B cell (primary cell): ENCODE measurements around the gene SNX12. TPM values are rescaled to one million over a fixed set of nuclear protein-coding genes. Genes with fewer than 3 reads are reported as not detected.

ENCODE experiments used
- ATAC-seq: fragments of 200-7000 bp; cut with Tn5 transposase; one replicate; pipeline ENCODE4 v1.10.0; 2021; ENCODE audit warnings: low read depth, mild to moderate bottlenecking, moderate number of reproducible peaks, moderate library complexity
- CTCF ChIA-PET: fragments of 350-600 bp; sonication (Branson Sonifier 250); formaldehyde crosslinking; loops from one replicate; lab custom pipeline; 2021; ENCODE audit warnings: antibody characterized with exemption, inconsistent platforms; lab: Charles Lee
- POLR2A ChIA-PET: fragments of 350-600 bp; sonication (Branson Sonifier 250); formaldehyde crosslinking; loops from one replicate; lab custom pipeline; 2021; ENCODE audit warnings: antibody characterized with exemption; lab: Charles Lee
- DNase-seq: peaks from one replicate; pipeline ENCODE4 v3.0.0; 2013
- H2AFZ ChIP-seq: 2 replicates; pipeline ENCODE4 v1.6.1; 2012; ENCODE audit warnings: mild to moderate bottlenecking, low read depth, low read length; ENCODE audit not compliant: insufficient read depth, poor library complexity, severe bottlenecking
- H3K27ac ChIP-seq, 2 donors: 1 replicate in 1 of 2; 2 replicates in 1 of 2; pipeline ENCODE4 v1.5.1; 2012 to 2013; ENCODE audit warnings: low read length in 2 of 2, mild to moderate bottlenecking in 2 of 2, moderate library complexity in 1 of 2
- H3K27me3 ChIP-seq, 4 experiments: fragments of 200-600 bp in 1 of 4; sonication (generic) in 1 of 4; replicated peaks in 1 of 4; 1 replicate in 2 of 4; 2 replicates in 2 of 4; pipeline versions ENCODE4 v1.6.1 to v1.7.0; 2013 to 2016; ENCODE audit warnings: low read length in 3 of 4, mild to moderate bottlenecking in 2 of 4, mixed read lengths in 1 of 4, moderate library complexity in 1 of 4; ENCODE audit not compliant: insufficient read depth in 4 of 4, control insufficient read depth in 3 of 4; ENCODE audit errors: control extremely low read depth in 1 of 4
- H3K36me3 ChIP-seq, 2 experiments: replicated peaks in 1 of 2; 1 replicate in 1 of 2; 2 replicates in 1 of 2; pipeline versions ENCODE4 v1.6.1 to v1.7.1; 2013; ENCODE audit warnings: low read length in 1 of 2; ENCODE audit not compliant: insufficient read depth in 2 of 2, control insufficient read depth in 1 of 2; ENCODE audit errors: control extremely low read depth in 1 of 2, extremely low read depth in 1 of 2
- H3K4me1 ChIP-seq, 2 donors: fragments of 200-600 bp in 1 of 2; sonication (generic) in 1 of 2; 1 replicate in 1 of 2; 2 replicates in 1 of 2; pipeline versions ENCODE4 v1.5.1 to v1.6.1; 2013 to 2017; ENCODE audit warnings: low read length in 2 of 2; ENCODE audit not compliant: control insufficient read depth in 2 of 2, insufficient read depth in 2 of 2
- H3K4me2 ChIP-seq: replicated peaks from 2 replicates; pipeline ENCODE3; 2012; ENCODE audit warnings: mild to moderate bottlenecking, low read depth, low read length; ENCODE audit not compliant: poor library complexity, severe bottlenecking
- H3K4me3 ChIP-seq, 5 experiments: fragments of 200-600 bp in 1 of 5; sonication (generic) in 1 of 5; 1 replicate in 3 of 5; 2 replicates in 2 of 5; pipeline versions ENCODE4 v1.5.1 to v1.7.0; 2011 to 2016; ENCODE audit warnings: low read length in 4 of 5, mild to moderate bottlenecking in 4 of 5, low read depth in 2 of 5, control low read depth in 1 of 5, moderate library complexity in 1 of 5; ENCODE audit not compliant: insufficient read depth in 1 of 5; ENCODE audit errors: control extremely low read depth in 1 of 5, extremely low read depth in 1 of 5
- H3K79me2 ChIP-seq: fragments of 200-600 bp; sonication (generic); one replicate; pipeline ENCODE4 v1.6.0; 2016; ENCODE audit warnings: low read length; ENCODE audit not compliant: control insufficient read depth, insufficient read depth
- H3K9ac ChIP-seq: fragments of 200-600 bp; sonication (generic); 2 replicates; pipeline ENCODE4 v1.6.1; 2017; ENCODE audit warnings: mild to moderate bottlenecking, low read length, moderate library complexity
- H3K9me3 ChIP-seq, 3 donors: one replicate each; pipeline versions ENCODE4 v1.6.1 to v1.7.1; 2013; ENCODE audit warnings: low read length in 2 of 3; ENCODE audit not compliant: control insufficient read depth in 2 of 3, insufficient read depth in 1 of 3; ENCODE audit errors: control extremely low read depth in 1 of 3
- H4K20me1 ChIP-seq: 2 replicates; pipeline ENCODE4 v1.6.0; 2012; ENCODE audit warnings: mild to moderate bottlenecking, low read length; ENCODE audit not compliant: insufficient read depth, control insufficient read depth, poor library complexity, severe bottlenecking
- H3K27ac Mint-ChIP-seq: one replicate; pipeline ENCODE4 v1.8.0; 2021; ENCODE audit warnings: mixed read lengths
- H3K27me3 Mint-ChIP-seq: one replicate; pipeline ENCODE4 v1.8.0; 2021; ENCODE audit warnings: mixed read lengths
- H3K4me1 Mint-ChIP-seq: one replicate; pipeline ENCODE4 v1.8.0; 2021; ENCODE audit warnings: mixed read lengths
- H3K4me3 Mint-ChIP-seq: one replicate; pipeline ENCODE4 v1.8.0; 2021; ENCODE audit warnings: mixed read lengths
- H3K9me3 Mint-ChIP-seq: one replicate; pipeline ENCODE4 v1.8.0; 2022; ENCODE audit warnings: mixed read lengths; ENCODE audit not compliant: insufficient read depth
- CTCF ChIP-seq: fragments of 200-600 bp; IDR thresholded peaks from one replicate; pipeline ENCODE4 v1.8.0; 2022; ENCODE audit warnings: antibody characterized with exemption, mild to moderate bottlenecking
- EZH2 ChIP-seq: IDR thresholded peaks from 2 replicates; pipeline ENCODE4 v1.6.1; 2012; ENCODE audit warnings: borderline replicate concordance, low read depth, mild to moderate bottlenecking, moderate library complexity, low read length; ENCODE audit not compliant: insufficient read depth, poor library complexity, severe bottlenecking
- WGBS: methylation state at CpG from one replicate; pipeline ENCODE4 v1.1.5; 2013; ENCODE audit warnings: missing lambda C conversion rate; ENCODE audit not compliant: insufficient coverage; 5-methylcytosine and 5-hydroxymethylcytosine counted together
- intact Hi-C: fragments of 100-400 bp; cut with micrococcal nuclease; formaldehyde crosslinking; loops from one replicate; pipeline ENCODE4 v1.10.0; 2022
- polyA plus RNA-seq: library from polyadenylated mRNA; depleted of rRNA; stranded (reverse); fragments of >200 nt; gene quantifications from 2 replicates; pipeline ENCODE4 v1.2.3, GENCODE V29; 2012
- total RNA-seq, 2 donors: library from RNA; stranded (reverse); fragments of 120-200 nt in 1 of 2; gene quantifications; 1 replicate in 1 of 2; 2 replicates in 1 of 2; pipeline versions ENCODE4 v1.2.3 to v1.2.4, GENCODE V29; 2013 to 2022

The SNX12 gene
- total and polyA plus RNA-seq, 2 donors (not counting 1 experiment from before 2014, with no cell fraction given) = 10.5 to 42.9 TPM

DNA sequence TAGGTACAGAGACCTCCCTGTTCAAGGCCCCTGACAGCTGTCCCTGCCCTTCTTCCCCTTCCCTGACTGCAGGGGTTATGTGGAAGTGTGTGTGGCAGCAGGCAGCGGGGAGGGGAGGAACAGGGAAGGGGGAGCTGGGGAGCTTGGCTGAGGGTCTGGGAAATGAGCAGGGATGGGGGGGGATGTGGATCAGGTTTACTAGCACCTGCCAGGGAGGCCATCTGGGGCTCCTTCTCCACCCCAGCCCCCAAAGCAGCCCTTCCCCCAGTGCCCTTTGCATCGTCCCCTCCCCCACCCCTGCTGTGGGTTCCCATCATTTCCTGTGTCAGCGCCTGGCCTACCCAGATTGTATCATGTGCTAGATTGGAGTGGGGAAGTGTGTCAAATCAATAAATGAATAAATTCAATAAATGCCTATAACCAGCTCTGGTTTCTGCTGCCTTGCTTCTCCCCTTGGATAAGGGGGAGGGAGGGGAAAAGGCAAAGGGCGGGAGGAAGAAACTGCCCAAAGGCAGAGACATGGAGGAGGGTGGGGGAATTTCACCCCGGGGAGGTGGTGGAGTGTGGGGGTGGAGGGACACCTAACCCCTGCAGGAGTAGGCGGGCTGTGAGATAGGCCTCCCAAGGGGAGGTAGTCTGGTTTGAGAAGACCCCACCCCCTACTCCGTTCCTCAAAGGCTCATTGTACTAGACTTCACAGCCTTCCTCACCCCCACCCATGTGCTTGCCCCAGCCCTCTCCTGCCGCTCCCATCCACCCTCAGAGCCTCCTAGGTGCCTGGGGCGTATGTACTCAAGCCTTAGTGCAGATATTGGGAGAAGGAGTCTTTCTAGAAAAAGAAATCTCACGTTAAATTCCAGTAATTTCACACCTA, 35.2 kb upstream of the SNX12 start:
- no peak for TF ChIP-seq CTCF
- no peak for TF ChIP-seq EZH2
- ChIA-PET CTCF (interaction anchor here (0.7 to 5.2 kb wide), 2 partner anchors 9 to 26 kb away, joined by 5 to 78 read pairs; partner anchors contain the start of gene IL2RG), POLR2A (interaction anchor here (0.7 to 3.8 kb wide), 3 partner anchors 9 to 23 kb away, joined by 3 to 29 read pairs (median 15); partner anchors contain the start of genes IL2RG and MED12)
- Histone ChIP-seq H3K4me3 (peak overlapping the region in 1 of 5 experiments; percentile 41), H4K20me1 (no peaks in the 10 kb centered on the region), H3K9ac (peak overlapping the region; percentile 35), H2AFZ (peak overlapping the region; percentile 28), H3K9me3 (no peaks in the 10 kb centered on the region), H3K4me2 (peak overlapping the region; percentile 66), H3K27ac (peak overlapping the region; percentile 67 to 83), H3K79me2 (peaks cover 5% of the 10 kb centered on the region), H3K4me1 (peaks cover 52 to 60% of the 10 kb centered on the region in 2 donors), H3K36me3 (peaks cover 0 to 14% of the 10 kb centered on the region in 2 experiments), H3K27me3 (no peaks in the 10 kb centered on the region)
- intact Hi-C loops = loop anchor here (1.0 to 2.0 kb wide), 2 partner anchors 8 to 15 kb away; partner anchors contain the start of genes IL2RG and MED12
- Mint-ChIP-seq H3K4me3 (peak overlapping the region; percentile 73), H3K27ac (peak overlapping the region; percentile 90), H3K9me3 (no peaks in the 10 kb centered on the region), H3K4me1 (peaks cover 59% of the 10 kb centered on the region), H3K27me3 (no peaks in the 10 kb centered on the region)
- no CpG with 5 or more reads among the region's 10 CpGs for WGBS
- DNase-seq (peak; percentile 60), ATAC-seq (peak; percentile 67)
